ENCODE measurements around the gene NFATC2IP. TPM values are rescaled to one million over a fixed set of nuclear protein-coding genes. Genes with fewer than 3 reads are reported as not detected.
A peak's percentile ranks its signal among the peaks of the same experiment; 100 is the strongest.
"Not testable (repeated sequence)": the region's sequence is repeated elsewhere in the genome, so short reads cannot be mapped to it uniquely, and the experiment has no call there.

The NFATC2IP gene
- total RNA-seq, 1 donor from 2014 or later = 85.7 TPM

- intact Hi-C loops (cut with micrococcal nuclease) = no loop called here
- H3K4me3 Mint-ChIP-seq = no peak overlapping the region
- no peak for TF ChIP-seq CTCF (IDR thresholded peaks at IDR 0.05)
- H3K4me1 Mint-ChIP-seq = peaks cover 35% of the 10 kb centered on the region
- ChIA-PET CTCF (no interaction called here), POLR2A (interaction anchor here (12.8 kb wide), 1 partner anchor 15 kb away, joined by 192 read pairs; the partner anchor contains the start of gene RABEP2)
- no peaks in the 10 kb centered on the region for H3K27me3 Mint-ChIP-seq
- peaks cover 58% of the 10 kb centered on the region for H3K36me3 Mint-ChIP-seq (ENCODE audit: low read depth)
- DNase-seq (no peak), ATAC-seq (ENCODE audit: low read depth) (no peak)
- peak overlapping the region; percentile 69 for H3K27ac Mint-ChIP-seq
- H3K9me3 Mint-ChIP-seq = no peaks in the 10 kb centered on the region
Observed at GRCh38 chr16:28938721-28939120, 12.0 kb upstream of the NFATC2IP start.

- H3K27ac Mint-ChIP-seq; H3K27me3 Mint-ChIP-seq; H3K9me3 Mint-ChIP-seq; CTCF ChIA-PET; ATAC-seq (ENCODE audit: low read depth); DNase-seq; intact Hi-C loops (cut with micrococcal nuclease); H3K4me3 Mint-ChIP-seq: not testable (repeated sequence)
- Mint-ChIP-seq H3K36me3 (ENCODE audit: low read depth) (peaks cover 47% of the 10 kb centered on the region), H3K4me1 (peaks cover 25% of the 10 kb centered on the region)
- POLR2A ChIA-PET = interaction anchor here (12.8 kb wide), 1 partner anchor 17 kb away, joined by 192 read pairs; the partner anchor contains the start of gene RABEP2
Observed at GRCh38 chr16:28939825-28940224, 10.9 kb upstream of the NFATC2IP start.

GRCh38 chr16:28943281-28943680, 7.5 kb upstream of the NFATC2IP start:
- ATAC-seq (ENCODE audit: low read depth) = no peak
- POLR2A ChIA-PET = interaction anchor here (1.1 to 12.8 kb wide), 7 partner anchors 10 to 120 kb away, joined by 3 to 192 read pairs (median 6); partner anchors contain the start of genes ATXN2L, CD19, RABEP2 and SH2B1
- Mint-ChIP-seq H3K27ac (peak overlapping the region; percentile 8), H3K9me3 (no peaks in the 10 kb centered on the region), H3K36me3 (ENCODE audit: low read depth) (peaks cover 16% of the 10 kb centered on the region), H3K4me3 (no peak overlapping the region), H3K4me1 (peaks cover 11% of the 10 kb centered on the region), H3K27me3 (no peaks in the 10 kb centered on the region)
- CTCF ChIA-PET = interaction anchor here (1.5 to 4.0 kb wide), 6 partner anchors 11 to 95 kb away, joined by 5 to 60 read pairs (median 30); partner anchors contain the start of genes CD19, SH2B1 and TUFM
- no peak for TF ChIP-seq CTCF (IDR thresholded peaks at IDR 0.05)
- DNase-seq = no peak
- intact Hi-C loops (cut with micrococcal nuclease) = no loop called here

GRCh38 chr16:28946681-28947080, 4.1 kb upstream of the NFATC2IP start:
- Mint-ChIP-seq H3K9me3 (no peaks in the 10 kb centered on the region), H3K27ac (no peak overlapping the region), H3K27me3 (no peaks in the 10 kb centered on the region), H3K4me1 (peaks cover 18% of the 10 kb centered on the region), H3K4me3 (no peak overlapping the region), H3K36me3 (ENCODE audit: low read depth) (peaks cover 4% of the 10 kb centered on the region)
- ATAC-seq (ENCODE audit: low read depth) (no peak), DNase-seq (no peak)
- ChIA-PET CTCF (interaction anchor here (0.6 to 1.8 kb wide), 4 partner anchors 23 to 398 kb away, joined by 3 to 4 read pairs (median 3); partner anchors contain the start of gene TUFM), POLR2A (interaction anchor here (0.7 kb wide), 1 partner anchor 123 kb away, joined by 3 read pairs; no protein-coding TSS in a partner anchor)
- intact Hi-C loops (cut with micrococcal nuclease) = loop anchor here (5.0 kb wide), 1 partner anchor 34 kb away; no protein-coding TSS in a partner anchor
- TF ChIP-seq CTCF (IDR thresholded peaks at IDR 0.05) = no peak

GRCh38 chr16:28951410-28951943, 740 bp downstream of the NFATC2IP start:
- intact Hi-C loops (cut with micrococcal nuclease) = no loop called here
- H3K27me3 Mint-ChIP-seq = no peaks in the 10 kb centered on the region
- ChIA-PET CTCF (no interaction called here), POLR2A (interaction anchor here (0.6 to 2.2 kb wide), 4 partner anchors 15 to 452 kb away, joined by 3 to 20 read pairs (median 3); partner anchors contain the start of genes CD19 and TUFM)
- peaks cover 34% of the 10 kb centered on the region for H3K36me3 Mint-ChIP-seq (ENCODE audit: low read depth)
- H3K4me3 Mint-ChIP-seq = peak overlapping the region; percentile 91
- TF ChIP-seq CTCF (IDR thresholded peaks at IDR 0.05) = no peak
- DNase-seq = no peak
- ATAC-seq (ENCODE audit: low read depth) = no peak
- peak overlapping the region; percentile 72 for H3K27ac Mint-ChIP-seq
- no peaks in the 10 kb centered on the region for H3K9me3 Mint-ChIP-seq
- peaks cover 24% of the 10 kb centered on the region for H3K4me1 Mint-ChIP-seq

All from activated B cell treated with CpG ODN at 0.5 μM for 24 hours (primary cell).